ENCODE data around the gene SLC9A9. TPM values are rescaled to one million over a fixed set of nuclear protein-coding genes. Genes with fewer than 3 reads are reported as not detected.

SLC9A9 gene
- total and polyA plus RNA-seq, 10 of the 15 experiments (the other 5 are each of a cell fraction or from before 2014, with no cell fraction given), result 3.5 to 14.2 (median 9.3) TPM

GRCh38 chr3:143668924-143669790, 179.1 kb downstream of the SLC9A9 start (continued):
- TF ChIP-seq, protein P1, sequence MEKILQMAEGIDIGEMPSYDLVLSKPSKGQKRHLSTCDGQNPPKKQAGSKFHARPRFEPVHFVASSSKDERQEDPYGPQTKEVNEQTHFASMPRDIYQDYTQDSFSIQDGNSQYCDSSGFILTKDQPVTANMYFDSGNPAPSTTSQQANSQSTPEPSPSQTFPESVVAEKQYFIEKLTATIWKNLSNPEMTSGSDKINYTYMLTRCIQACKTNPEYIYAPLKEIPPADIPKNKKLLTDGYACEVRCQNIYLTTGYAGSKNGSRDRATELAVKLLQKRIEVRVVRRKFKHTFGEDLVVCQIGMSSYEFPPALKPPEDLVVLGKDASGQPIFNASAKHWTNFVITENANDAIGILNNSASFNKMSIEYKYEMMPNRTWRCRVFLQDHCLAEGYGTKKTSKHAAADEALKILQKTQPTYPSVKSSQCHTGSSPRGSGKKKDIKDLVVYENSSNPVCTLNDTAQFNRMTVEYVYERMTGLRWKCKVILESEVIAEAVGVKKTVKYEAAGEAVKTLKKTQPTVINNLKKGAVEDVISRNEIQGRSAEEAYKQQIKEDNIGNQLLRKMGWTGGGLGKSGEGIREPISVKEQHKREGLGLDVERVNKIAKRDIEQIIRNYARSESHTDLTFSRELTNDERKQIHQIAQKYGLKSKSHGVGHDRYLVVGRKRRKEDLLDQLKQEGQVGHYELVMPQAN (conservative IDR thresholded peaks at IDR 0.05), result no peak
- no peak for TF ChIP-seq MYC (IDR thresholded peaks at IDR 0.05; ENCODE audit: insufficient read depth, insufficient read length, insufficient replicate concordance, low read length, severe bottlenecking)
- no peak for TF ChIP-seq ZNF687 (IDR thresholded peaks at IDR 0.05)
- no peak for TF ChIP-seq NRF1 (conservative IDR thresholded peaks at IDR 0.05; ENCODE audit: low read depth, low read length)
- peak in 1 of 2 experiments; percentile 33; a peak in 1 of 4 replicates for TF ChIP-seq CEBPB (IDR thresholded peaks at IDR 0.05; ENCODE audit: borderline replicate concordance in 1 of 2, low read depth in 2 of 2, low read length in 2 of 2)
- TF ChIP-seq SPI1 (IDR thresholded peaks at IDR 0.05; ENCODE audit: borderline replicate concordance, insufficient read depth, low read depth, low read length), result 0 out of 2 replicates have a peak, but pooled peaks have one; percentile 11
- no peak for TF ChIP-seq ZNF622 (IDR thresholded peaks at IDR 0.05)
- TF ChIP-seq, protein P2, sequence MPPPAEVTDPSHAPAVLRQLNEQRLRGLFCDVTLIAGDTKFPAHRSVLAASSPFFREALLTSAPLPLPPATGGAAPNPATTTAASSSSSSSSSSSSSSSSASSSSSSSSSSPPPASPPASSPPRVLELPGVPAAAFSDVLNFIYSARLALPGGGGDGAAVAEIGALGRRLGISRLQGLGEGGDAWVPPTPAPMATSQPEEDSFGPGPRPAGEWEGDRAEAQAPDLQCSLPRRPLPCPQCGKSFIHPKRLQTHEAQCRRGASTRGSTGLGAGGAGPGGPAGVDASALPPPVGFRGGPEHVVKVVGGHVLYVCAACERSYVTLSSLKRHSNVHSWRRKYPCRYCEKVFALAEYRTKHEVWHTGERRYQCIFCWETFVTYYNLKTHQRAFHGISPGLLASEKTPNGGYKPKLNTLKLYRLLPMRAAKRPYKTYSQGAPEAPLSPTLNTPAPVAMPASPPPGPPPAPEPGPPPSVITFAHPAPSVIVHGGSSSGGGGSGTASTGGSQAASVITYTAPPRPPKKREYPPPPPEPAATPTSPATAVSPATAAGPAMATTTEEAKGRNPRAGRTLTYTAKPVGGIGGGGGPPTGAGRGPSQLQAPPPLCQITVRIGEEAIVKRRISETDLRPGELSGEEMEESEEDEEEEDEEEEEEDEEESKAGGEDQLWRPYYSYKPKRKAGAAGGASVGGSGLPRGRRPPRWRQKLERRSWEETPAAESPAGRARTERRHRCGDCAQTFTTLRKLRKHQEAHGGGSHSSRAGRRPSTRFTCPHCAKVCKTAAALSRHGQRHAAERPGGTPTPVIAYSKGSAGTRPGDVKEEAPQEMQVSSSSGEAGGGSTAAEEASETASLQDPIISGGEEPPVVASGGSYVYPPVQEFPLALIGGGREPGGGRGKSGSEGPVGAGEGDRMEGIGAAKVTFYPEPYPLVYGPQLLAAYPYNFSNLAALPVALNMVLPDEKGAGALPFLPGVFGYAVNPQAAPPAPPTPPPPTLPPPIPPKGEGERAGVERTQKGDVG (CRISPR knock-in tag; IDR thresholded peaks at IDR 0.05), result no peak
- TF ChIP-seq SIX5 (IDR thresholded peaks at IDR 0.05; ENCODE audit: low read depth, low read length, severe bottlenecking), result no peak
- no peak for TF ChIP-seq FOXK2 (IDR thresholded peaks at IDR 0.05)
- no peak for TF ChIP-seq GABPA (IDR thresholded peaks at IDR 0.05; ENCODE audit: low read depth)
- TF ChIP-seq POLR2AphosphoS2 (IDR thresholded peaks at IDR 0.05; ENCODE audit: low read depth, low read length), result no peak
- TF ChIP-seq ZSCAN29 (IDR thresholded peaks at IDR 0.05), result no peak
- no peak for TF ChIP-seq SREBF1 (IDR thresholded peaks at IDR 0.05; ENCODE audit: low read length)
- no peak for TF ChIP-seq SMC3 (IDR thresholded peaks at IDR 0.05; ENCODE audit: borderline replicate concordance, low read length)
- no peak for TF ChIP-seq HDGF (IDR thresholded peaks at IDR 0.05)
- TF ChIP-seq MAX (IDR thresholded peaks at IDR 0.05; ENCODE audit: low read depth, low read length), result no peak
- no peak for TF ChIP-seq SREBF2 (IDR thresholded peaks at IDR 0.05; ENCODE audit: low read length)
